HAP-1 (cell line): ENCODE measurements around the gene ROBO2.

Experiments
- DNase-seq, 2 experiments: peaks; one replicate each; pipeline ENCODE4 v3.0.0-alpha.2; 2016 to 2020; ENCODE audit warnings: low spot score in 2 of 2
- H3K27me3 ChIP-seq: fragments of 250-450 bp; sonication (Bioruptor Pico); 2 replicates; pipeline ENCODE4 v1.5.1; 2020; ENCODE audit warnings: low read depth, mild to moderate bottlenecking, moderate library complexity
- H3K36me3 ChIP-seq: fragments of 250-450 bp; sonication (Bioruptor Pico); replicated peaks from 2 replicates; pipeline ENCODE4 v1.5.1; 2020; ENCODE audit warnings: mild to moderate bottlenecking
- H3K4me1 ChIP-seq: fragments of 250-450 bp; sonication (Bioruptor Pico); 2 replicates; pipeline ENCODE4 v1.5.1; 2020; ENCODE audit warnings: mild to moderate bottlenecking
- H3K4me3 ChIP-seq: fragments of 250-450 bp; sonication (Bioruptor Pico); 2 replicates; pipeline ENCODE4 v1.5.1; 2020; ENCODE audit warnings: mild to moderate bottlenecking, moderate library complexity
- H3K9me3 ChIP-seq: fragments of 250-450 bp; sonication (Bioruptor Pico); 2 replicates; pipeline ENCODE4 v1.5.1; 2020; ENCODE audit warnings: mild to moderate bottlenecking, moderate library complexity
- in situ Hi-C: fragments of 300-500 bp; cut with MboI; formaldehyde crosslinking; loops from 3 replicates; pipeline ENCODE4 v1.14.3; 2020; ENCODE audit warnings: low sequenced_read_pairs, inconsistent platforms, mixed read lengths

Gene ROBO2

GRCh38 chr3:77065750-77066149 lies 25.9 kb downstream of the ROBO2 start:
- in situ Hi-C loops = no loop called here
- Histone ChIP-seq H3K9me3 (peaks cover 10% of the 10 kb centered on the region; the same call in 1 of the 2 replicates), H3K36me3 (no peaks in the 10 kb centered on the region), H3K4me3 (no peak overlapping the region), H3K4me1 (peaks cover 5% of the 10 kb centered on the region), H3K27me3 (no peaks in the 10 kb centered on the region)
- no peak for DNase-seq

- no peaks in the 10 kb centered on the region for H3K36me3 ChIP-seq
- DNase-seq = no peak
- H3K9me3 ChIP-seq = peaks cover 10% of the 10 kb centered on the region; the same call in 1 of the 2 replicates
- no peaks in the 10 kb centered on the region for H3K27me3 ChIP-seq
- peaks cover 7% of the 10 kb centered on the region for H3K4me1 ChIP-seq
- no peak overlapping the region for H3K4me3 ChIP-seq
- in situ Hi-C loops = no loop called here
Measured at GRCh38 chr3:77066829-77067228, 26.9 kb downstream of the ROBO2 start.

- no peaks in the 10 kb centered on the region for H3K36me3 ChIP-seq
- H3K27me3 ChIP-seq = no peaks in the 10 kb centered on the region
- H3K4me3 ChIP-seq = no peak overlapping the region
- H3K9me3 ChIP-seq = no peaks in the 10 kb centered on the region
- no peak for DNase-seq
- peaks cover 13% of the 10 kb centered on the region for H3K4me1 ChIP-seq
- in situ Hi-C loops = no loop called here
Measured at GRCh38 chr3:77068808-77069207, 28.9 kb downstream of the ROBO2 start.

- Histone ChIP-seq H3K27me3 (no peaks in the 10 kb centered on the region), H3K4me1 (peaks cover 13% of the 10 kb centered on the region), H3K36me3 (no peaks in the 10 kb centered on the region), H3K4me3 (no peak overlapping the region), H3K9me3 (no peaks in the 10 kb centered on the region)
- no peak for DNase-seq
- in situ Hi-C loops = no loop called here
Measured at GRCh38 chr3:77071364-77071763, 31.5 kb downstream of the ROBO2 start.

- H3K4me3 ChIP-seq = no peak overlapping the region
- H3K4me1 ChIP-seq = peaks cover 13% of the 10 kb centered on the region
- no peaks in the 10 kb centered on the region for H3K27me3 ChIP-seq
- no peak for DNase-seq
- H3K9me3 ChIP-seq = no peaks in the 10 kb centered on the region
- in situ Hi-C loops = no loop called here
- H3K36me3 ChIP-seq = no peaks in the 10 kb centered on the region
Measured at GRCh38 chr3:77071809-77072208, 31.9 kb downstream of the ROBO2 start.

GRCh38 chr3:77072232-77072631 lies 32.3 kb downstream of the ROBO2 start:
- H3K9me3 ChIP-seq = no peaks in the 10 kb centered on the region
- peaks cover 13% of the 10 kb centered on the region for H3K4me1 ChIP-seq
- no peak for DNase-seq
- no peaks in the 10 kb centered on the region for H3K27me3 ChIP-seq
- H3K4me3 ChIP-seq = no peak overlapping the region
- in situ Hi-C loops = no loop called here
- no peaks in the 10 kb centered on the region for H3K36me3 ChIP-seq

GRCh38 chr3:77078279-77078678 lies 38.4 kb downstream of the ROBO2 start:
- Histone ChIP-seq H3K4me3 (no peak overlapping the region), H3K9me3 (no peaks in the 10 kb centered on the region), H3K27me3 (no peaks in the 10 kb centered on the region), H3K36me3 (no peaks in the 10 kb centered on the region), H3K4me1 (peaks cover 7% of the 10 kb centered on the region)
- in situ Hi-C loops = no loop called here
- no peak for DNase-seq

- peak; percentile 23 to 63 for DNase-seq
- in situ Hi-C loops = no loop called here
- no peaks in the 10 kb centered on the region for H3K27me3 ChIP-seq
- no peaks in the 10 kb centered on the region for H3K36me3 ChIP-seq
- H3K9me3 ChIP-seq = no peaks in the 10 kb centered on the region
- H3K4me1 ChIP-seq = peaks cover 11% of the 10 kb centered on the region
- H3K4me3 ChIP-seq = no peak overlapping the region
Measured at GRCh38 chr3:77079988-77080610, 40.2 kb downstream of the ROBO2 start.

GRCh38 chr3:77081240-77081661 lies 41.4 kb downstream of the ROBO2 start:
- Histone ChIP-seq H3K4me3 (no peak overlapping the region), H3K9me3 (no peaks in the 10 kb centered on the region), H3K36me3 (no peaks in the 10 kb centered on the region), H3K4me1 (peaks cover 18% of the 10 kb centered on the region), H3K27me3 (no peaks in the 10 kb centered on the region)
- no peak for DNase-seq
- in situ Hi-C loops = no loop called here

- H3K9me3 ChIP-seq = no peaks in the 10 kb centered on the region
- no peaks in the 10 kb centered on the region for H3K36me3 ChIP-seq
- DNase-seq = no peak
- H3K27me3 ChIP-seq = no peaks in the 10 kb centered on the region
- in situ Hi-C loops = no loop called here
- no peak overlapping the region for H3K4me3 ChIP-seq
- H3K4me1 ChIP-seq = peaks cover 18% of the 10 kb centered on the region
Measured at GRCh38 chr3:77084511-77084910, 44.6 kb downstream of the ROBO2 start.

GRCh38 chr3:77086408-77086807 lies 46.5 kb downstream of the ROBO2 start:
- Histone ChIP-seq H3K36me3 (no peaks in the 10 kb centered on the region), H3K4me3 (no peak overlapping the region), H3K27me3 (no peaks in the 10 kb centered on the region), H3K9me3 (no peaks in the 10 kb centered on the region), H3K4me1 (peaks cover 12% of the 10 kb centered on the region)
- in situ Hi-C loops = no loop called here
- no peak for DNase-seq

- no peak for DNase-seq
- H3K27me3 ChIP-seq = no peaks in the 10 kb centered on the region
- no peak overlapping the region for H3K4me3 ChIP-seq
- in situ Hi-C loops = no loop called here
- H3K9me3 ChIP-seq = no peaks in the 10 kb centered on the region
- no peaks in the 10 kb centered on the region for H3K4me1 ChIP-seq
- H3K36me3 ChIP-seq = no peaks in the 10 kb centered on the region
Measured at GRCh38 chr3:77091809-77092208, 51.9 kb downstream of the ROBO2 start.

GRCh38 chr3:77093101-77093500 lies 53.2 kb downstream of the ROBO2 start:
- no peak for DNase-seq
- Histone ChIP-seq H3K4me1 (no peaks in the 10 kb centered on the region), H3K36me3 (no peaks in the 10 kb centered on the region), H3K4me3 (no peak overlapping the region), H3K27me3 (no peaks in the 10 kb centered on the region), H3K9me3 (no peaks in the 10 kb centered on the region)
- in situ Hi-C loops = no loop called here

GRCh38 chr3:77096145-77096544 lies 56.2 kb downstream of the ROBO2 start:
- Histone ChIP-seq H3K36me3 (no peaks in the 10 kb centered on the region), H3K4me1 (no peaks in the 10 kb centered on the region), H3K27me3 (no peaks in the 10 kb centered on the region), H3K9me3 (no peaks in the 10 kb centered on the region), H3K4me3 (no peak overlapping the region)
- in situ Hi-C loops = no loop called here
- no peak for DNase-seq
